RPMI8226 (cell line): Measurements from ENCODE around the gene PVRIG.
A peak's percentile ranks its signal among the peaks of the same experiment; 100 is the strongest.
"Not testable (repeated sequence)": the region's sequence is repeated elsewhere in the genome, so short reads cannot be mapped to it uniquely, and the experiment has no call there.

Source experiments
- DNase-seq: peaks from one replicate; pipeline ENCODE4 v3.0.0-alpha.2; 2015

Gene PVRIG

GRCh38 chr7:100219801-100220585, at the start of gene PVRIG:
Gene PVRIG, plus strand, starts transcription at chr7:100219949. Its CDS starts 22 bp downstream, at chr7:100219971.
- not testable (repeated sequence) for DNase-seq

GRCh38 chr7:100170101-100170897, 49.5 kb upstream of the PVRIG start:
- no peak for DNase-seq

GRCh38 chr7:100171087-100171681, 48.6 kb upstream of the PVRIG start:
- DNase-seq, result peak; percentile 38

DNA sequence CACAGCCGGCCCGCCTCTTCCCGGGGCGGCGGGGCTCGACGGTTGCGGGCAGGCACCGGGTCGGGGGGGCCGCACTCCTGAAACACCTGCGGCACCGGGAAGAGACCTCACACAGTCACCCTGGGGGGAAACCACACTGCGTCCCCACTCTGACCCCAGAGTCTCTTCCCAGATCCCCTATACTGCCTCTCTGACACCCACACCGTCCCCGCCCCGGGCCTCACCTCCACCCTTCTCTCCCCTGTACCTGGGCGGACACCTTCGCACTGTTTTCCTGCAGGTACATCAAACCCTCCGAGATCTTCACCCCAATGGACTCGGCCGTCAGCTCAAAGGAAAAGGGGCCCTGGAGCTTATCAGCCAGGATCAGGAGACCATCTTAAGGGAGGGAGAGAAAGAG, 47.9 kb upstream of the PVRIG start:
- DNase-seq, result peak; percentile 22

DNA sequence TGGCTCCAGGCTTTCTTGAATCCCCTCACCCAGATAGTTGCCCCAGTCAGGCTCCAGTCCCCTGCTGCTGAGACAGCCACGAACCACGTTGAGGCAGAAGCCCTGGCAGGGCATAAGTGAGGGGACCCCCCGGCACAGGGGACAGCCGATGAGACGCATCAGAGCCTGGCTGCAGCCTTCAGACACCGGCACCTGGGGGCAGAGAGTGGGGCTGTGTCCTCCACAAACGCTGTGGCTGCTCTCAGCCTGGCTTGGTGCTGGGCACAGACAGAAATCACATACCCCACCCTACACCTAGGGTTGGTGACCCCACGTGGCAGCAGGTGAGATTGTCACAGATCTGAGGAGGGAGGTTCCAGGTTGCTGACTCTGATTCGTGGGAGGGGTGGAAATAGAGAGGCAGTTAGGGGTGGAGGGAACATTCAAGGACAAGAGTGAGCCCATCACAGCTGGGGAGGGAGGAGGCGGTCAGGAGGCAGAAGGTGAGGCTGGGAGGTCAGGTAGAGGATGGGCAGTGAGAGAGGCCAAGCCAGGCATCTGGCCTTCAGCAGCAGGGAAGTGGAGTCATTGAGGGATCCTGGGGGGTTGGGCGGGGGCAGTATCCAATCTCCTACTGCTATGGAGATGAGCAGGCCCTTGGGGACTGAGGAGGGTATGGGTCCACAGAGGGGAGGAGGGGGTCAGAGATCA, 45.8 kb upstream of the PVRIG start:
- DNase-seq, result peak; percentile 43

- DNase-seq, result no peak
Observed at GRCh38 chr7:100174582-100174981, 45.2 kb upstream of the PVRIG start.

DNA sequence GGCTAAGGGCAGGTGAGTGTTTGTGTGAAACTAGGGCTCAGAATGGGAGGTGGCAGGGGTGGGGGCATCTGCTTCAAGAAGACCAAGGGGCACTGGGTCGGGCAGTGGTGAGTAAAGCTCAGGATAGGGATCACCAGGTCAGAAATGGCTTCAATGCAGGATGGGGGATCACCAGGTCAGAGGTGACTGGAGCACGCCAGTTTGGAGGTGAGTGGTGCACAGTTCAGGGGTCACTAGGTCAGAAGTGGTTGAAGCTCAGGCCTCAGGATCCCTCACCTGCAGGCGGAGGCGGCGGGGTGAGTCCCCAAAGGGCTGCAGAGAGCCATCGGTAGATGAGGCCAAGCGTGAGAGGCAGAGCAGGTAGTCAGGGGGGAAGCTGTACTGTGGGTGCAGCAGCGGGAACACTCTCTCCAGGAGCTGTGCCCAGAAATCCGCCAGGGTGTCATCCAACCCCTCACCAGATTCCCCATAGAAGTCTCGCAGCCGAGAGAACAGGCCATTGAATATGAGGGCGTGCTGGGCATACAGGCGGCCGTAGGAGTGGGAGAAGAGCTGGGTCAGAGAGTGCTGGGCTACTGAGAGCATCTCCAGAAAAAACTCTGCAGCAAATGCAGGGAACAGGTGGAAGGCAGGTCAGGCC, 44.3 kb upstream of the PVRIG start:
- no peak for DNase-seq

DNA sequence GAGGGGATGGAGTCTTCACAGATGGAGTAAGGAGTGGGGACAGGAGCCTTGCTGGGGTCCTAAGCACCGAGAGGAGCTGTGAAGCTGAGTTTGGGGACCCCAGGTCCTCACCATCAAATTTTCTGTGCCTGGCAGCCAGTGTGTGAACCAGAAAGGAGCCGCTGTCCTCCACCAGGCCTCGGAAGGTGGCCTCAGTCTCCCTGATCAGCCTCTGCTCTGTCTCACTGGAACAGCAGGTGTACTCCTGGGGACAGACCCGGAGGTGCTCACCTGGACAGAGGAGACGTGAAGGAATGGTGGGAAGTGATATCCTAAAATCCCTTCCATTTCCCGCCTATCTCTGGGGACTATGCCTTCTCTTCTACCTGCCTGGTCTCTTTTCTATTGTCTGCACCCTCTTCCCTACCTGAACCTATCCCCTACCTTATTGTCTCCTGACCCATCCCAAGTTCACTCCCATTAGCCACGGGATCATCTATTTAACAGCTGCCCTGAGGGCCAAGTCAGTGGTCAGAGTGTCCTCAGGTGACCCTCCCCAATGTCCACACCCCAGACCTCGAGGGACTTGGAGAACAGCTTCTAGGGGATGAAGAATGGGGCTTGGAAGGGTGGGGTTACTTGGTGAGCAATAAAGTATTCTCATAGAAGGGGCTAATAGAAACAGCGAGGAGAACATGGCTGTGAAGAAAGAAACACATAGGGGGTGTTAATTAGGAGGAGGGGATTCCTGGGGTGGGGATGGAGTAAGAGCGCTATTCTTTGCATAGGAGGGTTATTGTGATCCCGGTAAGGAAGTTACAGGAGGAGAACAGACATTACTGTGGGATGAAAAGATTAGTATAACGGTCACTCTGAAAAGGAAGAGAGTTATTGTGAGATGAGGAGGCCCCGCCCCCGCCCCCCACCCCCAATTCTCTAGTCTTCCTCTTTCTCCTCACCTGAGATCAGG, 43.4 kb upstream of the PVRIG start:
- DNase-seq, result no peak

DNA sequence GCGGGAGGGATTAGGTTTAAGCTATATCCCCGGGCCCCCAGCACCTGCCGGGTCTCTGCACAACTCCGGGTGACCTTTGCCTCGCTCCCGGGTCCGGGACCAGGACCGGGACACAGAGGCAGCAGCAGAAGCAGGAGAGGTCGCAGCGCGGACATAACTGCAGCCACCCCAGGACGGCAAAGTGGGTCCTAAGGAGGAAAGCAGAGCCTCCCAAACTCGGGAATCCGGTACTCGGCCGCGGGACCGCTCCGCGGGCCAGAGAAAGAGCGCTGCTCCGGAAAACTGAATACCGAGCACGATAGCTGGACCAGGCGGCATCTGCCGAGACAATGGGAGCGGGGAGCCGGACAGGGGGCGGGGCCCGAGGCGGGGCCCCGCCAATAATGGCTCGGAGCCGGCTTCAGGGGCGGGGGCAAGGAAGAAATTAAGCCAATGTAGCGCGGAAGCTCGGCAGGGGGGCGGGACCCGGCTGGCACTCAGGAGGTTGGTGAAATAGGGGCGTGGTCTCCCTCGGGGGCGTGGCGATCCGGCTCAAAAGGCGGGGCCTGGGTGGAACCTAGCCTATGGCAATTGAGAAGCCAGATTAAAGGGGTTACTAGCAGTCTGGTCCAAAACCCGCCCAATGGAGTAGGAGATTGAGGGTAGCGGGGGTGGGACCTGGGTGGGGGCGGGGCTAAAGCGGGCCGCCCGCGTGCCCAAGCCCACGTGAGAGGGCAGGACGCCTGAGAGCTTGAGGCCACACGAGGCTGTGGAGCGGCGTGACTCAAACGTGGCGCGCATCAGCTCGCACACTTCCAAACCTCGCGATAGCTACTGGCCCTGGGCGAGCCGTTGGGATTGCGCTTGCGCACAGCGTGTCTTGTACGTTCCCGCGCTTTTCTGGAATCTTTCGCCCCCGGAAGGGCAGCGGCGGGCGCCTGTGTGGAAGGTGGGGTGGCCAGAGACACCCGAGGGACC, 42.4 kb upstream of the PVRIG start, which contains the start of the genes GPC2 and STAG3:
GPC2 (minus strand) TSS at position 337 of the 957 bp plus-strand sequence; CDS start at position 155, 182 bp downstream.
STAG3 (plus strand) TSS at position 874 of the 957 bp plus-strand sequence. CDS start 2,639 bp downstream, outside the sequence.
- peak; percentile 99 for DNase-seq

DNA sequence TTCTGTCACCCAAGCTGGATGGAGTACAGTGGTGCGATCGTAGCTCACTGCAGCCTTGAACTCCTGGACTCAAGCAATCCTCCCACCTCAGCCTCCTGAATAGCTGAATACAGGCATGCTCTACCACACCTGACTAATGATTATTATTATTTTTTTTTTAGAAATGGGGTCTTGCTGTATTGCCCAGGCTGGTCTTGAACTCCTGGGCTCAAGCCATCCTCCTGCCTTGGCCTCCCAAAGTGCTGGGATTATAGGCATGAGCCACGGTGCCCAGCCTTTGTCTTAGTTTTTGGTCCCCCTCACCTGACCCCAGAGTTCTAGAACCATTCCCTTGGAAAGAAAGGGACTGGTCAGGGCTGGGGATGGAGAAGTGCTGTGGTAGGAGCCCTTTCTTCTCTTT, 39.7 kb upstream of the PVRIG start:
- DNase-seq, result not testable (repeated sequence)

- DNase-seq, result not testable (repeated sequence)
Observed at GRCh38 chr7:100182616-100183015, 37.1 kb upstream of the PVRIG start.

- DNase-seq, result not testable (repeated sequence)
Observed at GRCh38 chr7:100183090-100183489, 36.7 kb upstream of the PVRIG start.

DNA sequence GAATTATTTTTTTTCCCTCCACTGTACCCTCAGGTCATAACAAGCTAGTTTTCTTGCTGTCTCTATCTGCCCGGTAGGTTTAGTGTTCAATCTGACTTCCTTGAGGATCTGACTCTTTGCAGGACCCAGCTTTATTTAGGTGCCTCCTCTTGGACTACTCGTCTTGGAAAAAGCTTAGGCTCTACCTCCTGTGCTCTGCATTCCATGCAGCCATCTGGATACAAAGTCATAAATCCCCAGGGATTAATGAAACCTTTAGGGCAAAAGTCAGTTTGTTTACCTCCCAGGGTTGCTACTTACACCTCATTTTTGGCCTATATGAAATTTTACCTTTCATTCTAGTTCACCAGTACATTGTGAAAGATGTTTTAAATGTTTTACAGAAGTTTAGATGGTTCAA, 34.0 kb upstream of the PVRIG start:
- DNase-seq, result no peak

- DNase-seq, result no peak
Observed at GRCh38 chr7:100189061-100189460, 30.7 kb upstream of the PVRIG start.

DNA sequence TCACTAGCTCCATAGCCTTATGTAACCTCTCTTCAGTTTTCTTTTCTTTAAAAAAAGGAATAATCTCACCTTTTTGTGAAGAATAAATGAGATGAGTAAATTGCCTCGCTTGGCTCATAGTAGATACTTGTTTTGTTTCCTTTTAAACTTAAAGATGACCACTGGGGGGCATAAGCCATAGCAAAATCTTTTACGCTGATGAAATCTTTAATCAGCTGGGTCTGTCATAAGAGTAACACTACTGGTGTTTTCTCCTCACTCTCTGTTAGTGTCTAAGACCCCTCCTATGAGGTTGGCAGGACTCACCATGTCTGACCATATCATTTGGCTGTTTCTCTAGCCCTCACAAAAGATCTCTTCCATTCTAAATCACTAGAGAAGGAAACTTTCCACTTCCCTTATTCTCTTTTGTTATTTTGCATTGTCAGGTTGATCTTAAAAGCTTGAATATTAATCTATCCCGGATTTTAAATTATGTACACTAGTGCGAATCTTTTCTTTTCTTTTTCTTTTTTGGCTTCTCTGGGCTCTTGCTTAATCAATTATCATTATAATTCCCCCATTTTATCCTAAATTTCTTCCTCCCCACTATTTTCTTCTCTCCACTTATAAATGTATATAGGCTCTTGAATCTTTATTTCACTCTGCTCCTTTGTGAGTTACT, 29.6 kb upstream of the PVRIG start:
- DNase-seq, result peak; percentile 60

DNA sequence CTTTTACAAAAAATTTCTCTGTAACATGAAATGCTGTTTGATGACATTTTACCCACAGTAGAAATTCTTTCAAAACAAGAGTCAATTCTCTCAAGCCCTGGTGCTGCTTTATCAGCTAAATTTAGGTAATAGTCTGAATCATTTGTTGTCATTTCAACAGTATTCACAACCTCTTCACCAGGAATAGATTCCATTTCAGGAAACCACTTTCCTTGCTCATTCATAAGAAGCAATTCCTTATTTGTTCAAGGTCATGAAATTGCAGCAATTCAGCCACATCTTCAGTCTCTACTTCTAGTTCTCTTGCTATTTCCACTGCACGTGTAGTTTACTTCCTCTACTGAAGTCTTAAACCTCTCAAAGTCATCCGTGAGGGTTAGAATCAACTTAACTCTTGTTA, 28.0 kb upstream of the PVRIG start:
- DNase-seq, result no peak

DNA sequence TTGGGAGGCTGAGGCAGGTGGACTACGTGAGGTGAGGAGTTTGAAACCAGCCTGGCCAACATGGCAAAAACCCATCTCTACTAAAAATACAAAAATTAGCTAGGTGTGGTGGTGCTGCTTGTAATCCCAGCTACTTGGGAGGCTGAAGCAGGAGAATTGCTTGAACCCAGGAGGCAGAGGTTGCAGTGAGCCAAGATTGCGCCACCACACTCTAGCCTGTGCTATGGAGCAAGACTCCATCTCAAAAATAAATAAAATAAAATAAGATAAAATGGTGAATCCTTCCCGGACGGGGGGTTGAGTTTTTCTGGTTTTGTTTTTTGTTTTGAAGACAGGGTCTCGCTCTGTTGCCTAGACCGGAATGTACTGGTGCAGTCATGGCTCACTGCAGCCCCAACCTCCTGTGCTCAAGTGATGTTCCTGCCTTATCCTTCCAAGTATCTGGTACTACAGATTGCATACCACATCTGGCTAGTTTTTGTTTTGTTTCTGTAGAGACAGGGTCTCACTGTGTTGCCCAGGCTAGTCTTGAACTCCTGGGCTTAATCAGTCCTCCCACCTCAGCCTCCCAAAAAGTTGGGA, 27.4 kb upstream of the PVRIG start:
- not testable (repeated sequence) for DNase-seq

- DNase-seq, result no peak
Observed at GRCh38 chr7:100192969-100193368, 26.8 kb upstream of the PVRIG start.

DNA sequence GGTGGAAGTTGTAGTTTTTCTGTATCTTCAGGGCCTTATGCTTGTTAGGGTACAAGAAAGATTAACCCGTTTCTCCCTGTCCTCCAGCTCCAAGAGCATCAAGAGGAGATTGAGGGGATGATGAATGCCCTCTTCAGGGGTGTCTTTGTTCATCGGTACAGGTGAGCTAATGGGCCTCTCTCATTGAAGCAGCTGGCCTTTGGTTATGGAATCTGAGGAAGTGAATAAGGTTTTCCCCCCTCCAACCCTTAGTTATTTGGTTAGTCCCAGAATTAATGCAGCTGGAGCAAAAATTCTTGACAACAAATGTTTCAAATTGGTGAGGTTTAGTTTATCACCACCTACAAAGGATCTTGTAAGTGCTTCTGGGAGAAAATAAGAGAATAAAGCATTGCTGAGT, 24.5 kb upstream of the PVRIG start:
- no peak for DNase-seq
